GM10266 (cell line): Measurements from ENCODE around the gene SLAIN2.

Experiments used
- DNase-seq: peaks from one replicate; pipeline ENCODE4 v3.0.0; 2012; ENCODE audit errors: extremely low spot score
- TF ChIP-seq, protein P1 (sequence below): IDR thresholded peaks from 2 replicates; pipeline ENCODE4 v1.5.1; 2012; ENCODE audit warnings: mild to moderate bottlenecking, low read depth; ENCODE audit not compliant: control insufficient read depth, insufficient read depth; ENCODE audit errors: missing control alignments

The SLAIN2 gene

GRCh38 chr4:48388525-48389154 lies 47.3 kb downstream of the SLAIN2 start:
- TF ChIP-seq, protein P1, sequence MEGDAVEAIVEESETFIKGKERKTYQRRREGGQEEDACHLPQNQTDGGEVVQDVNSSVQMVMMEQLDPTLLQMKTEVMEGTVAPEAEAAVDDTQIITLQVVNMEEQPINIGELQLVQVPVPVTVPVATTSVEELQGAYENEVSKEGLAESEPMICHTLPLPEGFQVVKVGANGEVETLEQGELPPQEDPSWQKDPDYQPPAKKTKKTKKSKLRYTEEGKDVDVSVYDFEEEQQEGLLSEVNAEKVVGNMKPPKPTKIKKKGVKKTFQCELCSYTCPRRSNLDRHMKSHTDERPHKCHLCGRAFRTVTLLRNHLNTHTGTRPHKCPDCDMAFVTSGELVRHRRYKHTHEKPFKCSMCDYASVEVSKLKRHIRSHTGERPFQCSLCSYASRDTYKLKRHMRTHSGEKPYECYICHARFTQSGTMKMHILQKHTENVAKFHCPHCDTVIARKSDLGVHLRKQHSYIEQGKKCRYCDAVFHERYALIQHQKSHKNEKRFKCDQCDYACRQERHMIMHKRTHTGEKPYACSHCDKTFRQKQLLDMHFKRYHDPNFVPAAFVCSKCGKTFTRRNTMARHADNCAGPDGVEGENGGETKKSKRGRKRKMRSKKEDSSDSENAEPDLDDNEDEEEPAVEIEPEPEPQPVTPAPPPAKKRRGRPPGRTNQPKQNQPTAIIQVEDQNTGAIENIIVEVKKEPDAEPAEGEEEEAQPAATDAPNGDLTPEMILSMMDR = no peak
- no peak for DNase-seq

- no peak for DNase-seq
- TF ChIP-seq, protein P1 = no peak
Measured at GRCh38 chr4:48396043-48396442, 54.7 kb downstream of the SLAIN2 start.

- no peak for DNase-seq
- TF ChIP-seq, protein P1 = no peak
Measured at GRCh38 chr4:48400416-48400815, 59.1 kb downstream of the SLAIN2 start.

DNA sequence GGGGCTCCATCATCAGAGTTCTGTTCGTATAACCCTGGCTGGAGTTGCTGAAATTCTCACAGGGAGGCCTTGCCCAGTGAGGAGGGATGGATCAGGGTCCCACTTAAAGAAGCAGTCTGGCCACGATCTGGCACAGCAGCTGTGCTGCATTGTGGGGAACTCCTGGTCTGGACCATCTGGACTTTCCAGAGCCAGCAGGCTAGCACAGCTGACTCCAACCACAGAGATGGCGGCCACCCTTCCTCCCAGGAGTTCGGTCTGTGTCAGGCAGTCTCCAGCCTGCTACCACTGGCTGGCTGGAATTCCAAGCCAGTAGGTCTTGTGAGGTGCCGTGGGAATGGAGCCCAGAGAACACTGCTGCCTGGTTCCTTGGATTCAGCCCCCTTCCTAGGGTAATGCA lies 62.0 kb downstream of the SLAIN2 start:
- DNase-seq = no peak

GRCh38 chr4:48403779-48404178 lies 62.5 kb downstream of the SLAIN2 start:
- TF ChIP-seq, protein P1 = no peak
- no peak for DNase-seq

More for the DNA sequence above, 62.0 kb downstream of the SLAIN2 start:
- TF ChIP-seq, protein P1 = no peak

DNA sequence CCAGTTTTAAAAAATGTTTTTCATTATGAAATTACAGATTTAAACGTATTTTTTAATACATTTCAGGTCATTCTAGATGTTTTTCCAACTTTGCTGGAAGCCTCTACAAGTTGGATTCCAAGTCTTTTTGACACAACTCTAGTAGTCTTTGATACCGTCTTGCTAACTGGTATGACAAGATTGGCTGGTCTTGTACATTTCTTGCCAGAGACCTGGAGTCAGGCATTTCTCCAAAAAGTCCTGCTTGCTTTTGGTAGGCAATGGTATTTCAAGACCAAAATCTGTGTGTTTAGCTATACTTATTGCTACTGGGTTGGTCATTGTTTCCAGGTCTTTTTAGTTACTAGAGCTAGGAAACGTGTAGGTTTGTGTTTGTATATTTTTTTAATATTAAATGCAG lies 64.6 kb downstream of the SLAIN2 start:
- no peak for DNase-seq
- TF ChIP-seq, protein P1 = no peak

GRCh38 chr4:48409203-48409602 lies 67.9 kb downstream of the SLAIN2 start:
- DNase-seq = no peak
- TF ChIP-seq, protein P1 = no peak
